Measurements from ENCODE around the gene DGKB.

DGKB gene

DNA sequence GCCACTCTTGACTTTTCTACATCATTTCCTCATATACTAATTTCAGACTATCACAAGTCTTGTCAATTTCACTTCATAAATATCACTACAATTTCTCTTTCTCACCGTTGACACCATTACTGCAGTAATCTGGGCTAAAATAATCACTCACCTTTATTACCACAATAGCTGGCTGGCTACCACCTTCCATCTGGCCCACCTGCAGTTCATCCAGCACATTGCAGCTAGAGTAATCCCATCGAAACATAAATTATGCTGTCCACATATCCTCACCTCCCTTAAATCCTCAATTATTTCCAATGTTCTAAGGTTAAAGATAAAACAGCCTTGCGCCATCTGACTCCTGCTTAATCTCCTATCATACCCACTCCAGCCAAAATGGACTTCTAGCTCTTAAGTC lies 16.0 kb downstream of the DGKB start:
- Histone ChIP-seq H4K20me1 (ENCODE audit: insufficient read depth, low read length) (no peaks in the 10 kb centered on the region), H3K4me2 (ENCODE audit: low read depth, low read length) (no peak overlapping the region), H3K36me3 (replicated peaks; ENCODE audit: insufficient read depth, low read length) (no peaks in the 10 kb centered on the region), H3K4me3 (ENCODE audit: low read length) (no peak overlapping the region), H3K9me2 (replicated peaks; ENCODE audit: insufficient read depth, low read length) (no peaks in the 10 kb centered on the region), H3K79me2 (ENCODE audit: low read length) (no peaks in the 10 kb centered on the region), H2AFZ (ENCODE audit: low read length) (no peak overlapping the region), H3K27ac (ENCODE audit: low read length) (no peak overlapping the region), H3F3A (ENCODE audit: insufficient read depth, low read length) (no peaks in the 10 kb centered on the region), H3K27me3 (replicated peaks; ENCODE audit: insufficient read depth, low read length) (no peaks in the 10 kb centered on the region), H3K9ac (ENCODE audit: low read length) (no peak overlapping the region), H3K4me1 (ENCODE audit: low read length) (no peaks in the 10 kb centered on the region), H3K9me3 (replicated peaks; ENCODE audit: insufficient read depth, low read length) (no peaks in the 10 kb centered on the region)
- DNase-seq, result no peak
- TF ChIP-seq, protein P1, sequence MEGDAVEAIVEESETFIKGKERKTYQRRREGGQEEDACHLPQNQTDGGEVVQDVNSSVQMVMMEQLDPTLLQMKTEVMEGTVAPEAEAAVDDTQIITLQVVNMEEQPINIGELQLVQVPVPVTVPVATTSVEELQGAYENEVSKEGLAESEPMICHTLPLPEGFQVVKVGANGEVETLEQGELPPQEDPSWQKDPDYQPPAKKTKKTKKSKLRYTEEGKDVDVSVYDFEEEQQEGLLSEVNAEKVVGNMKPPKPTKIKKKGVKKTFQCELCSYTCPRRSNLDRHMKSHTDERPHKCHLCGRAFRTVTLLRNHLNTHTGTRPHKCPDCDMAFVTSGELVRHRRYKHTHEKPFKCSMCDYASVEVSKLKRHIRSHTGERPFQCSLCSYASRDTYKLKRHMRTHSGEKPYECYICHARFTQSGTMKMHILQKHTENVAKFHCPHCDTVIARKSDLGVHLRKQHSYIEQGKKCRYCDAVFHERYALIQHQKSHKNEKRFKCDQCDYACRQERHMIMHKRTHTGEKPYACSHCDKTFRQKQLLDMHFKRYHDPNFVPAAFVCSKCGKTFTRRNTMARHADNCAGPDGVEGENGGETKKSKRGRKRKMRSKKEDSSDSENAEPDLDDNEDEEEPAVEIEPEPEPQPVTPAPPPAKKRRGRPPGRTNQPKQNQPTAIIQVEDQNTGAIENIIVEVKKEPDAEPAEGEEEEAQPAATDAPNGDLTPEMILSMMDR (IDR thresholded peaks at IDR 0.05; ENCODE audit: low read length), result no peak
- no peak for TF ChIP-seq EZH2phosphoT487 (IDR thresholded peaks at IDR 0.05; ENCODE audit: low read length)
- TF ChIP-seq EZH2 (optimal IDR thresholded peaks at IDR 0.05; ENCODE audit: low read depth, low read length), result no peak

DNA sequence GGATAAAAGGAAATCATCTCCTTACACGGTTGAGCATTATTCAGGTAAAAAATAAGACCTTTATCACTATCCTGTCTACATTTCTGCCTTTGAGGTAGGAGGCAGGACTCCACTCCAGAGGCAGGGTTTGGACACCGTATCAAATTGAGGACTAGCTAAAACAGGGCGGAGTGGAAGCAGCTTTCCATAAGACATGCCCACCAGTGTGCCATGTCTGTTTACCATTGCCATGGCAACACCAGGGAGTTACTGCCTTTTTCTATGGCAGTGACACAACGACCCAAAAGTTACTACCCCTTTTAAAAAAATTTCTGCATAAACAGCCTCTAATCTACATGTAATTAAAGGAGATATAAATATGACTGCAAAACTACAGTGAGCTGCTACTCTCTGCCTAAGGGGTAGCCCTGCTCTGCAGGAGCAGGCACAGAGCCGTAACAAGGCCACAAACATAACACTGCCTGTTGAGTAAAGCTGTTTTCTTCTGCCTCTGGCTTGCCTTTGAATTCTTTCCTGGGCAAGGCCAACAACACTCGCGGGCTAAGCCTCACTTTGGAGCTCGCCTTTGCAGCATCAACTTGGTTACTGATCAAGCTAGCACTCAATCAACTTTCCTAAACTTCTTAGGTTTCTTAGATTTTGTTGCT lies 26.5 kb downstream of the DGKB start:
- no peak overlapping the region for H3K27ac ChIP-seq (ENCODE audit: low read length)
- H2AFZ ChIP-seq (ENCODE audit: low read length), result no peak overlapping the region
- no peaks in the 10 kb centered on the region for H3K9me3 ChIP-seq (replicated peaks; ENCODE audit: insufficient read depth, low read length)
- H3K27me3 ChIP-seq (replicated peaks; ENCODE audit: insufficient read depth, low read length), result no peaks in the 10 kb centered on the region
- no peaks in the 10 kb centered on the region for H3K4me1 ChIP-seq (ENCODE audit: low read length)
- no peaks in the 10 kb centered on the region for H3F3A ChIP-seq (ENCODE audit: insufficient read depth, low read length)
- no peak overlapping the region for H3K4me3 ChIP-seq (ENCODE audit: low read length)
- TF ChIP-seq EZH2 (optimal IDR thresholded peaks at IDR 0.05; ENCODE audit: low read depth, low read length) (no peak), EZH2phosphoT487 (IDR thresholded peaks at IDR 0.05; ENCODE audit: low read length) (no peak)
- TF ChIP-seq, protein P1 (IDR thresholded peaks at IDR 0.05; ENCODE audit: low read length), result no peak
- no peak overlapping the region for H3K4me2 ChIP-seq (ENCODE audit: low read depth, low read length)
- no peaks in the 10 kb centered on the region for H4K20me1 ChIP-seq (ENCODE audit: insufficient read depth, low read length)
- no peaks in the 10 kb centered on the region for H3K79me2 ChIP-seq (ENCODE audit: low read length)
- no peaks in the 10 kb centered on the region; the same call in 1 of the 2 replicates for H3K9me2 ChIP-seq (replicated peaks; ENCODE audit: insufficient read depth, low read length)
- H3K9ac ChIP-seq (ENCODE audit: low read length), result no peak overlapping the region
- H3K36me3 ChIP-seq (replicated peaks; ENCODE audit: insufficient read depth, low read length), result no peaks in the 10 kb centered on the region
- no peak for DNase-seq

DNA sequence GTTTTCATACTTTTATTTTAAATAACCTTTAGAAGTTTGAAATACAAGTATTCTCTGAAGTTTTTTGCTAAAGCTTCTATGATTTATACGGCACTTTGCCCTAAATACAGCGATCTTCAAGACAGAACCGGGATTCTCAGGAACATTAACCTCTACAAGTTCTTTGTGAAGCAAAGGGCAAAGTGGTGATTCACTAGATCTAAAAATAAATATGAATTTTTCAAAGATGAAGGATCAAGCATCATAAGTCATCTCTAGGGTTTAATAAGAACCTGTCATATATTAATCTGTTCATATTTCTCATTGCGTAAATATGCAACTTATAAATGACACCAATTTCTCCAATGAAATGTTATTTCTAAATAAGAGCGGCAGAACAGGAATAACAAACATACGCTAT lies 30.7 kb downstream of the DGKB start:
- Histone ChIP-seq H3K4me2 (ENCODE audit: low read depth, low read length) (no peak overlapping the region), H2AFZ (ENCODE audit: low read length) (no peak overlapping the region), H3K9me3 (replicated peaks; ENCODE audit: insufficient read depth, low read length) (no peaks in the 10 kb centered on the region), H3K27me3 (replicated peaks; ENCODE audit: insufficient read depth, low read length) (no peaks in the 10 kb centered on the region), H3K9ac (ENCODE audit: low read length) (no peak overlapping the region), H3K27ac (ENCODE audit: low read length) (no peak overlapping the region), H3K79me2 (ENCODE audit: low read length) (no peaks in the 10 kb centered on the region), H3K4me1 (ENCODE audit: low read length) (no peaks in the 10 kb centered on the region), H4K20me1 (ENCODE audit: insufficient read depth, low read length) (no peaks in the 10 kb centered on the region), H3K4me3 (ENCODE audit: low read length) (no peak overlapping the region), H3F3A (ENCODE audit: insufficient read depth, low read length) (no peaks in the 10 kb centered on the region), H3K36me3 (replicated peaks; ENCODE audit: insufficient read depth, low read length) (no peaks in the 10 kb centered on the region), H3K9me2 (replicated peaks; ENCODE audit: insufficient read depth, low read length) (no peaks in the 10 kb centered on the region)
- no peak for TF ChIP-seq EZH2 (optimal IDR thresholded peaks at IDR 0.05; ENCODE audit: low read depth, low read length)
- TF ChIP-seq, protein P1 (IDR thresholded peaks at IDR 0.05; ENCODE audit: low read length), result no peak
- no peak for TF ChIP-seq EZH2phosphoT487 (IDR thresholded peaks at IDR 0.05; ENCODE audit: low read length)
- no peak for DNase-seq

Measured in MM.1S (cell line).